GM12892 (cell line): ENCODE measurements around the gene PERM1.

Source experiments
- POLR2A ChIP-seq: IDR thresholded peaks from 2 replicates; pipeline ENCODE4 v1.6.1; 2011; ENCODE audit warnings: low read depth, low read length, control low read depth
- POLR2AphosphoS5 ChIP-seq: IDR thresholded peaks from 2 replicates; pipeline ENCODE4 v1.6.1; 2011; ENCODE audit warnings: low read depth, low read length, control low read depth
- TAF1 ChIP-seq: IDR thresholded peaks from 2 replicates; pipeline ENCODE4 v1.6.1; 2011; ENCODE audit warnings: low read depth, mild to moderate bottlenecking, control low read depth, low read length, borderline replicate concordance

GRCh38 chr1:952603-953002 is 29.3 kb downstream of the PERM1 start:
- no peak for TF ChIP-seq POLR2A
- TF ChIP-seq POLR2AphosphoS5, result no peak
- TF ChIP-seq TAF1, result no peak
